Mammary epithelial cell (primary cell): Measurements from ENCODE around the gene NEB.

Experiments
- CTCF ChIP-seq, 2 donors: IDR thresholded peaks in 1 of 2; conservative IDR thresholded peaks in 1 of 2; 2 replicates each; pipeline ENCODE4 v1.5.1; 2011 to 2012; ENCODE audit warnings: inconsistent platforms in 2 of 2, low read length in 2 of 2, mild to moderate bottlenecking in 2 of 2, control low read depth in 1 of 2, low read depth in 1 of 2; ENCODE audit not compliant: insufficient read depth in 1 of 2; ENCODE audit errors: extremely low read depth in 1 of 2
- EZH2 ChIP-seq: IDR thresholded peaks from 2 replicates; pipeline ENCODE4 v1.6.1; 2012; ENCODE audit warnings: low read length, inconsistent platforms, borderline replicate concordance

GRCh38 chr2:151729415-151729811 is 4.9 kb downstream of the NEB start:
- TF ChIP-seq CTCF (conservative IDR thresholded peaks at IDR 0.05 in 1 of 2, IDR thresholded peaks at IDR 0.05 in 1 of 2; ENCODE audit: extremely low read depth in 1 of 2, insufficient read depth in 1 of 2, low read depth in 1 of 2, low read length in 2 of 2) (no peak), EZH2 (no peak)
